Keratinocyte (primary cell): ENCODE results near the gene ZFPL1.
A peak's percentile ranks its signal among the peaks of the same experiment; 100 is the strongest.

Source experiments
- CTCF ChIP-seq, 3 experiments: IDR thresholded peaks in 1 of 3; conservative IDR thresholded peaks in 1 of 3; optimal IDR thresholded peaks in 1 of 3; 2 replicates in 2 of 3; 3 replicates in 1 of 3; pipeline versions ENCODE3 to v1.5.1; 2011; ENCODE audit warnings: low read length in 3 of 3, mild to moderate bottlenecking in 3 of 3, moderate library complexity in 2 of 3, control low read depth in 1 of 3, inconsistent platforms in 1 of 3; ENCODE audit not compliant: insufficient read depth in 2 of 3; ENCODE audit errors: extremely low read depth in 1 of 3
- EZH2 ChIP-seq: IDR thresholded peaks from one replicate; pipeline ENCODE4 v1.6.1; 2012; ENCODE audit warnings: inconsistent platforms, mild to moderate bottlenecking, low read length, moderate library complexity

GRCh38 chr11:65121447-65121864, 37.4 kb downstream of the ZFPL1 start:
- peak in 1 of 3 experiments; percentile 8 for TF ChIP-seq CTCF (optimal IDR thresholded peaks at IDR 0.05 in 1 of 3, IDR thresholded peaks at IDR 0.05 in 1 of 3, conservative IDR thresholded peaks at IDR 0.05 in 1 of 3; ENCODE audit: extremely low read depth in 1 of 3, insufficient read depth in 2 of 3, low read length in 3 of 3)
- TF ChIP-seq EZH2, result no peak
